ENCODE measurements around the gene NEDD4L.

The NEDD4L gene

DNA sequence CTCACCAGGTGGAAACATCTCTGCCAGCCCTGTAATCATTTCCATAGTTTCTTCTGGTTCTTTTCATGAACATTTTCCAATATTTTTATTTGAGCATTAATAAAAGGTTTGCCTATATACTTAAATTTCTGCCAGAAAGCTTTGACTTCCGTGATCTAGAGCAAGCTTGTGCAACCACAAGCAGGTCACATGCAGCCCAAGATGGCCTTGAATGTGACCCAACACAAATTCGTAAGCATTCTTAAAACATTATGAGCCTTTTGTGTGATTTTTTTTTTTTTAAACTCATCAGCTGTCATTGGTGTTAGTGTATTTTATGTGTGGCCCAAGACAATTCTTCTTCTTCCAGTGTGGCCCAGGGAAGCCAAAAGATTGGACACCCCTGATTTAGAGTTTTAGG is 51.6 kb downstream of the NEDD4L start (continued):
- TF ChIP-seq, protein P1, sequence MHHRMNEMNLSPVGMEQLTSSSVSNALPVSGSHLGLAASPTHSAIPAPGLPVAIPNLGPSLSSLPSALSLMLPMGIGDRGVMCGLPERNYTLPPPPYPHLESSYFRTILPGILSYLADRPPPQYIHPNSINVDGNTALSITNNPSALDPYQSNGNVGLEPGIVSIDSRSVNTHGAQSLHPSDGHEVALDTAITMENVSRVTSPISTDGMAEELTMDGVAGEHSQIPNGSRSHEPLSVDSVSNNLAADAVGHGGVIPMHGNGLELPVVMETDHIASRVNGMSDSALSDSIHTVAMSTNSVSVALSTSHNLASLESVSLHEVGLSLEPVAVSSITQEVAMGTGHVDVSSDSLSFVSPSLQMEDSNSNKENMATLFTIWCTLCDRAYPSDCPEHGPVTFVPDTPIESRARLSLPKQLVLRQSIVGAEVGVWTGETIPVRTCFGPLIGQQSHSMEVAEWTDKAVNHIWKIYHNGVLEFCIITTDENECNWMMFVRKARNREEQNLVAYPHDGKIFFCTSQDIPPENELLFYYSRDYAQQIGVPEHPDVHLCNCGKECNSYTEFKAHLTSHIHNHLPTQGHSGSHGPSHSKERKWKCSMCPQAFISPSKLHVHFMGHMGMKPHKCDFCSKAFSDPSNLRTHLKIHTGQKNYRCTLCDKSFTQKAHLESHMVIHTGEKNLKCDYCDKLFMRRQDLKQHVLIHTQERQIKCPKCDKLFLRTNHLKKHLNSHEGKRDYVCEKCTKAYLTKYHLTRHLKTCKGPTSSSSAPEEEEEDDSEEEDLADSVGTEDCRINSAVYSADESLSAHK (tag by site-specific recombination; IDR thresholded peaks at IDR 0.05), result no peak
- TF ChIP-seq BCL11B (tag by site-specific recombination; IDR thresholded peaks at IDR 0.05; ENCODE audit: low read depth) (no peak), ZNF560 (tag by site-specific recombination; IDR thresholded peaks at IDR 0.05; ENCODE audit: borderline replicate concordance) (no peak), ZNF16 (tag by site-specific recombination; IDR thresholded peaks at IDR 0.05; ENCODE audit: low read depth) (no peak), OSR2 (tag by site-specific recombination; IDR thresholded peaks at IDR 0.05) (no peak), ZNF184 (tag by site-specific recombination; IDR thresholded peaks at IDR 0.05) (no peak), WT1 (tag by site-specific recombination; IDR thresholded peaks at IDR 0.05) (no peak)

DNA sequence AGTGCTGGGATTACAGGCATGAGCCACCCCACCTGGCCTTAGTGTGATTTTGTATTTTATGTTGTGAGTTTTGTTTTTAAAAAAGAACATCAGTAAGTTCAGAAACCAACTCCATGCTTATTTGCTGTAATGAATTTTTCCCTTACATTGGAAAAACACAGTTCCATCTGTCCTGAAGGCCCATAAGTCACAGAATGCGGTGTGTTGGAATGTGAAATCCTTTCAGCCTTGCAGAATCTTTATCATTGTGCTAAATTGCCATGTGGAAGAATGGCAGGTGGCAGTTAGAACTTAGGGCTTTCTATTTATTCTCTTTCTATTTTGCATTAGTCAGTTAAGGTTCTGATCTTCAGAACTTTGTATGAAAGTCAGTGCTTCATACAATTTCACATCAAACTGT is 52.6 kb downstream of the NEDD4L start:
- POLR2A ChIA-PET, result no interaction called here
- H3K9me3 ChIP-seq (ENCODE audit: control insufficient read depth, insufficient read depth, low read depth, low read length), result no peaks in the 10 kb centered on the region
- H3K4me1 ChIP-seq (ENCODE audit: control insufficient read depth, insufficient read depth, low read length), result peaks cover 16% of the 10 kb centered on the region
- no peaks in the 10 kb centered on the region for H3K36me3 ChIP-seq (ENCODE audit: control insufficient read depth in 2 of 2, insufficient read depth in 1 of 2, low read length in 2 of 2)
- no peak overlapping the region for H3K4me3 ChIP-seq (ENCODE audit: low read depth, low read length)
- CTCF ChIA-PET, result interaction anchor here (1.3 kb wide), 1 partner anchor 51 kb away, joined by 5 read pairs; no protein-coding TSS in a partner anchor
- TF ChIP-seq ZNF670 (tag by site-specific recombination; IDR thresholded peaks at IDR 0.05; ENCODE audit: low read depth) (no peak), ZNF76 (tag by site-specific recombination; IDR thresholded peaks at IDR 0.05; ENCODE audit: borderline replicate concordance, low read depth) (no peak), ZNF707 (tag by site-specific recombination; IDR thresholded peaks at IDR 0.05) (no peak), HOXD13 (CRISPR knock-in tag; IDR thresholded peaks at IDR 0.05; ENCODE audit: borderline replicate concordance) (no peak), ZSCAN30 (tag by site-specific recombination; IDR thresholded peaks at IDR 0.05) (no peak), ZNF391 (tag by site-specific recombination; IDR thresholded peaks at IDR 0.05; ENCODE audit: borderline replicate concordance, low read depth) (no peak), GLI2 (tag by site-specific recombination; IDR thresholded peaks at IDR 0.05; ENCODE audit: borderline replicate concordance, low read depth) (no peak)
- TF ChIP-seq, protein P2, sequence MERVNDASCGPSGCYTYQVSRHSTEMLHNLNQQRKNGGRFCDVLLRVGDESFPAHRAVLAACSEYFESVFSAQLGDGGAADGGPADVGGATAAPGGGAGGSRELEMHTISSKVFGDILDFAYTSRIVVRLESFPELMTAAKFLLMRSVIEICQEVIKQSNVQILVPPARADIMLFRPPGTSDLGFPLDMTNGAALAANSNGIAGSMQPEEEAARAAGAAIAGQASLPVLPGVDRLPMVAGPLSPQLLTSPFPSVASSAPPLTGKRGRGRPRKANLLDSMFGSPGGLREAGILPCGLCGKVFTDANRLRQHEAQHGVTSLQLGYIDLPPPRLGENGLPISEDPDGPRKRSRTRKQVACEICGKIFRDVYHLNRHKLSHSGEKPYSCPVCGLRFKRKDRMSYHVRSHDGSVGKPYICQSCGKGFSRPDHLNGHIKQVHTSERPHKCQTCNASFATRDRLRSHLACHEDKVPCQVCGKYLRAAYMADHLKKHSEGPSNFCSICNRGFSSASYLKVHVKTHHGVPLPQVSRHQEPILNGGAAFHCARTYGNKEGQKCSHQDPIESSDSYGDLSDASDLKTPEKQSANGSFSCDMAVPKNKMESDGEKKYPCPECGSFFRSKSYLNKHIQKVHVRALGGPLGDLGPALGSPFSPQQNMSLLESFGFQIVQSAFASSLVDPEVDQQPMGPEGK (tag by site-specific recombination; IDR thresholded peaks at IDR 0.05), result no peak
- no peak overlapping the region for H3K27ac ChIP-seq (ENCODE audit: extremely low read depth, low read depth, low read length)

DNA sequence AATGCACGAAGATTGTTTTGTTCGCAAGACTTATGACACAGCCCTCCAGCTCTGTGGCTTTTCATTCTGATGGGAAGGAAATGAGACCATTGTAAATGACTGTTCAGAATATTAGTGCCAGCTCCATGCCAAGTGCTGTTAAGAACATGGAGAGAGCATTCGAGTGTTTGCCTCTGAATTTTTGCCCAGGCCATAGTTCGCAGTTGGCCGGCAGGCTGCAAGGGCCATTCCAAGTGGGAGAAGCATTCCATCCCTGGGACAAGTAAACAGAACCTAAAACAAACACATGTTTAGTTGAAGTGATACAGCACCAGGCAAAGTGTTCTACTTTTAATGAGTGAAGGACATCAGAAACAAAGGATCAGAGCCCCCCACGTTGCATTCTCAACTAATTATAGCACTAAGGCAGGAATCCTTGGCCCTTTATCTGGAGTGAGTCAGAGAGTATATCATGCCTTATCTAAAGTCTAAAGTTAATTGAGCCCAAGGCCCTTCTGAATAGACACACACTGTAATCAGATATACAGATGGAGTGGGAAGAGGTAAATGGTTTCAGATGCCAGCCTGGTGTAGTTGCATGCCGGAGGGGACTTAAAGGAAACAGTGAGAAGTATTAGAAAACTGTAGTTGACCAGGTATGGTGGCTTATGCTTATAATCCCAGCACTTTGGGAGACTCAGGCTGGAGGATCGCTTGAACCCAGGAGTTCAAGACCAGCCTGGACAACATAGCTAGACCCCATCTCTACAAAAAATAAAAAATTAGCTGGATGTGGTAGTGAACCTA is 53.3 kb downstream of the NEDD4L start:
- Histone ChIP-seq H3K4me3 (ENCODE audit: low read depth, low read length) (no peak overlapping the region), H3K4me1 (ENCODE audit: control insufficient read depth, insufficient read depth, low read length) (peaks cover 22% of the 10 kb centered on the region), H3K9me3 (ENCODE audit: control insufficient read depth, insufficient read depth, low read depth, low read length) (no peaks in the 10 kb centered on the region), H3K36me3 (ENCODE audit: control insufficient read depth in 2 of 2, insufficient read depth in 1 of 2, low read length in 2 of 2) (no peaks in the 10 kb centered on the region), H3K27ac (ENCODE audit: extremely low read depth, low read depth, low read length) (peak overlapping the region; percentile 56; the same call in 1 of the 2 replicates)
- ChIA-PET CTCF (no interaction called here), POLR2A (no interaction called here)
- TF ChIP-seq ZNF664 (tag by site-specific recombination; IDR thresholded peaks at IDR 0.05) (peak; percentile 87), FEZF1 (tag by site-specific recombination; IDR thresholded peaks at IDR 0.05) (peak; percentile 61), ZNF341 (tag by site-specific recombination; IDR thresholded peaks at IDR 0.05; ENCODE audit: low read depth) (no peak), EGR2 (tag by site-specific recombination; IDR thresholded peaks at IDR 0.05; ENCODE audit: low read depth) (peak; percentile 63; the same call in 1 of the 2 replicates), ZNF837 (tag by site-specific recombination; IDR thresholded peaks at IDR 0.05) (no peak), ZNF433 (tag by site-specific recombination; IDR thresholded peaks at IDR 0.05; ENCODE audit: low read depth) (no peak), ZNF585B (tag by site-specific recombination; IDR thresholded peaks at IDR 0.05) (no peak), ZNF843 (tag by site-specific recombination; IDR thresholded peaks at IDR 0.05) (peak; percentile 88), ZFP37 (tag by site-specific recombination; IDR thresholded peaks at IDR 0.05) (0 out of 2 replicates have a peak, but pooled peaks have one; percentile 40), GLIS1 (tag by site-specific recombination; IDR thresholded peaks at IDR 0.05) (peak; percentile 97), ZNF114 (tag by site-specific recombination; IDR thresholded peaks at IDR 0.05) (no peak), ZEB2 (tag by site-specific recombination; IDR thresholded peaks at IDR 0.05) (0 out of 2 replicates have a peak, but pooled peaks have one; percentile 18), ZBTB20 (tag by site-specific recombination; IDR thresholded peaks at IDR 0.05) (peak; percentile 52; the same call in 1 of the 2 replicates), ZNF501 (tag by site-specific recombination; IDR thresholded peaks at IDR 0.05) (0 out of 2 replicates have a peak, but pooled peaks have one; percentile 33)
- TF ChIP-seq, protein P3, sequence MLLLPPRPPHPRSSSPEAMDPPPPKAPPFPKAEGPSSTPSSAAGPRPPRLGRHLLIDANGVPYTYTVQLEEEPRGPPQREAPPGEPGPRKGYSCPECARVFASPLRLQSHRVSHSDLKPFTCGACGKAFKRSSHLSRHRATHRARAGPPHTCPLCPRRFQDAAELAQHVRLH (tag by site-specific recombination; IDR thresholded peaks at IDR 0.05), result 0 out of 2 replicates have a peak, but pooled peaks have one; percentile 15
